WTC11 (cell line): ENCODE results near the gene POMT2. TPM values are rescaled to one million over a fixed set of nuclear protein-coding genes. Genes with fewer than 3 reads are reported as not detected.

Experiments used
- ATAC-seq: fragments of 200-7000 bp; cut with Tn5 transposase; 2 replicates; pipeline ENCODE4 v1.10.0; 2021; ENCODE audit warnings: mild to moderate bottlenecking, moderate library complexity
- CTCF ChIA-PET: fragments of 300-600 bp; sonication (Branson Sonifier 250); formaldehyde crosslinking; loops from one replicate; lab custom pipeline; 2021; ENCODE audit warnings: antibody characterized with exemption; lab: Charles Lee
- POLR2A ChIA-PET: fragments of 350-600 bp; sonication (Branson Sonifier 250); formaldehyde crosslinking; loops from one replicate; lab custom pipeline; 2021; ENCODE audit warnings: antibody characterized with exemption; lab: Charles Lee
- DNase-seq: peaks from one replicate; pipeline ENCODE4 v3.0.0; 2021; ENCODE audit warnings: low spot score
- H3K27ac Mint-ChIP-seq: 2 replicates; pipeline ENCODE4 v1.8.0; 2021; ENCODE audit warnings: mixed read lengths
- H3K27me3 Mint-ChIP-seq: 2 replicates; pipeline ENCODE4 v1.8.0; 2021; ENCODE audit warnings: low read depth, mild to moderate bottlenecking, moderate library complexity, mixed read lengths
- H3K36me3 Mint-ChIP-seq: 2 replicates; pipeline ENCODE4 v1.8.0; 2021; ENCODE audit warnings: mixed read lengths
- H3K4me1 Mint-ChIP-seq: 2 replicates; pipeline ENCODE4 v1.8.0; 2022; ENCODE audit warnings: mixed read lengths
- H3K4me3 Mint-ChIP-seq: 2 replicates; pipeline ENCODE4 v1.8.0; 2021; ENCODE audit warnings: mild to moderate bottlenecking, moderate library complexity, mixed read lengths
- H3K9me3 Mint-ChIP-seq: 2 replicates; pipeline ENCODE4 v1.8.0; 2021; ENCODE audit warnings: mixed read lengths
- CREB1 ChIP-seq: sonication (generic); formaldehyde crosslinking; IDR thresholded peaks from 2 replicates; pipeline ENCODE4 v1.8.0; 2023; ENCODE audit warnings: mild to moderate bottlenecking, missing genetic modification reagents
- ESRRA ChIP-seq: sonication (generic); formaldehyde crosslinking; IDR thresholded peaks from 2 replicates; pipeline ENCODE4 v1.8.1; 2022; ENCODE audit warnings: mild to moderate bottlenecking, missing genetic modification reagents, borderline replicate concordance
- ETV6 ChIP-seq: sonication (generic); formaldehyde crosslinking; IDR thresholded peaks from 2 replicates; pipeline ENCODE4 v1.8.1; 2022; ENCODE audit warnings: mild to moderate bottlenecking, missing genetic modification reagents
- GTF2I ChIP-seq: fragments of 250-450 bp; sonication (Bioruptor Pico); conservative IDR thresholded peaks from 2 replicates; pipeline ENCODE4 v1.4.0; 2021; ENCODE audit warnings: mild to moderate bottlenecking
- HMGA2 ChIP-seq: fragments of 250-450 bp; sonication (Bioruptor Pico); IDR thresholded peaks from 2 replicates; pipeline ENCODE4 v1.4.0; 2021; ENCODE audit warnings: mild to moderate bottlenecking, moderate library complexity
- NFYB ChIP-seq: sonication (generic); formaldehyde crosslinking; conservative IDR thresholded peaks from 2 replicates; pipeline ENCODE4 v1.8.0; 2022; ENCODE audit warnings: low read depth, missing genetic modification reagents
- NR3C1 ChIP-seq: sonication (generic); formaldehyde crosslinking; conservative IDR thresholded peaks from 2 replicates; pipeline ENCODE4 v1.8.1; 2023; ENCODE audit warnings: low read depth, mild to moderate bottlenecking, missing genetic modification reagents
- PRRX2 ChIP-seq: fragments of 250-450 bp; sonication (Bioruptor Pico); IDR thresholded peaks from 2 replicates; pipeline ENCODE4 v1.8.0; 2021; ENCODE audit warnings: mild to moderate bottlenecking
- ZNF219 ChIP-seq: sonication (generic); formaldehyde crosslinking; IDR thresholded peaks from 2 replicates; pipeline ENCODE4 v1.8.0; 2023; ENCODE audit warnings: missing genetic modification reagents, mild to moderate bottlenecking, borderline replicate concordance
- ZNF423 ChIP-seq: fragments of 250-450 bp; sonication (Bioruptor Pico); IDR thresholded peaks from 2 replicates; pipeline ENCODE4 v2.1.2; 2022; ENCODE audit warnings: mild to moderate bottlenecking, moderate library complexity
- total RNA-seq: library from RNA; stranded (reverse); gene quantifications from 3 replicates; pipeline ENCODE4 v1.2.3, GENCODE V29; 2021
- TF ChIP-seq, protein P1 (sequence below): sonication (generic); formaldehyde crosslinking; IDR thresholded peaks from 2 replicates; pipeline ENCODE4 v1.8.1; 2022; ENCODE audit warnings: mild to moderate bottlenecking, missing genetic modification reagents, moderate library complexity, borderline replicate concordance
- TF ChIP-seq, protein P2 (sequence below): sonication (generic); formaldehyde crosslinking; conservative IDR thresholded peaks from 2 replicates; pipeline ENCODE4 v1.8.1; 2022; ENCODE audit warnings: mild to moderate bottlenecking, missing genetic modification reagents
- TF ChIP-seq, protein P3 (sequence below): fragments of 250-450 bp; sonication (Bioruptor Pico); conservative IDR thresholded peaks from 2 replicates; pipeline ENCODE4 v1.9.0; 2021; ENCODE audit warnings: mild to moderate bottlenecking
- TF ChIP-seq, protein P4 (sequence below): sonication (generic); formaldehyde crosslinking; IDR thresholded peaks from 2 replicates; pipeline ENCODE4 v1.8.1; 2022; ENCODE audit warnings: low read depth, missing genetic modification reagents, borderline replicate concordance
- TF ChIP-seq, protein P5 (sequence below): fragments of 200-600 bp; IDR thresholded peaks from 2 replicates; pipeline ENCODE4 v1.8.0; 2022; ENCODE audit warnings: antibody characterized with exemption
- TF ChIP-seq, protein P6 (sequence below): sonication (generic); formaldehyde crosslinking; IDR thresholded peaks from 2 replicates; pipeline ENCODE4 v1.8.1; 2023; ENCODE audit warnings: mild to moderate bottlenecking, moderate library complexity, missing genetic modification reagents

POMT2 gene
- total RNA-seq, 1 experiment from 2014 or later = 38.7 TPM

DNA sequence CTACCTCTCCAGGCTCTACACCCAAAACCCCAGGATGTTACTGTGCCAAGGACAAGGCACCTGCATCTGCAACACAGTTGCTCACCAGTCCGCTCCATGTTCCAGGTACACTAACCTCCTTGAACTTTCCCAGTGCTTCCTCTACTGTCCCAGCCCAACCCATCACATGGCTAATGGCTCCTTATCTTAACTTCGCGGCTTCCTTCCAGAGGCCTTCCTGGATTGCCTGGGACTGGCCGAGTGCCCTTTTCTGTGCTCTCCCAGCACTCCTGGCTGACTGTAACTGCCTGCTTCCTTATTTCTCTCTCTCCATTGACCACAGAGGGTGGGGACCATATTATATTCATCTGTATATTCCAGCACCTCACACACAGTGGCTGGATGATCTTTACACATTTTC is 20.9 kb downstream of the POMT2 start (continued):
- TF ChIP-seq GTF2I (no peak), PRRX2 (CRISPR knock-in tag) (no peak), ETV6 (CRISPR knock-in tag) (no peak), NR3C1 (CRISPR knock-in tag) (no peak)
- TF ChIP-seq, protein P1, sequence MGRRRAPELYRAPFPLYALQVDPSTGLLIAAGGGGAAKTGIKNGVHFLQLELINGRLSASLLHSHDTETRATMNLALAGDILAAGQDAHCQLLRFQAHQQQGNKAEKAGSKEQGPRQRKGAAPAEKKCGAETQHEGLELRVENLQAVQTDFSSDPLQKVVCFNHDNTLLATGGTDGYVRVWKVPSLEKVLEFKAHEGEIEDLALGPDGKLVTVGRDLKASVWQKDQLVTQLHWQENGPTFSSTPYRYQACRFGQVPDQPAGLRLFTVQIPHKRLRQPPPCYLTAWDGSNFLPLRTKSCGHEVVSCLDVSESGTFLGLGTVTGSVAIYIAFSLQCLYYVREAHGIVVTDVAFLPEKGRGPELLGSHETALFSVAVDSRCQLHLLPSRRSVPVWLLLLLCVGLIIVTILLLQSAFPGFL (CRISPR knock-in tag) = no peak
- TF ChIP-seq, protein P2, sequence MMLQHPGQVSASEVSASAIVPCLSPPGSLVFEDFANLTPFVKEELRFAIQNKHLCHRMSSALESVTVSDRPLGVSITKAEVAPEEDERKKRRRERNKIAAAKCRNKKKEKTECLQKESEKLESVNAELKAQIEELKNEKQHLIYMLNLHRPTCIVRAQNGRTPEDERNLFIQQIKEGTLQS = no peak

DNA sequence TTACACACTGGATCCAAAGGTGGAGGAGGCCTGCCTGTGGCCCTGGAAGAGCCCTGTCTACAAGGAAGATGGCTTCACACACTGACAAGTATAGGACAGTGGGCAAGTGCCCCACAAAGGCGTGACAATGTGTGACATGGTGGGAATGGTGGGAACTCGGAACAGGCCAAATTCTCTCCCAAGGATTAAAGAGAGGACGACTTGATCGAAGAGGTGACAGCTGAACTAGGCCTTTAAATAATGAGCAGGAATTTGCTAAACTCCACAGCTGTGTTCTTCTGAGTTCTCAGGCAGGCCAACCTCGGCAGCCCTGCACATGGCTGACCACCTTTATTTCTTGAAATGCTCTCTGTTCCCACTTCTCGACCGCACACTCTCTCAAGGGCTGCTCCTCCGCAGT is 23.8 kb downstream of the POMT2 start:
- POLR2A ChIA-PET = no interaction called here
- no peak overlapping the region; the same call in 1 of the 2 replicates for H3K27ac Mint-ChIP-seq
- no peaks in the 10 kb centered on the region for H3K9me3 Mint-ChIP-seq
- DNase-seq (no peak), ATAC-seq (no peak)
- H3K4me1 Mint-ChIP-seq = peaks cover 11% of the 10 kb centered on the region
- H3K36me3 Mint-ChIP-seq = peaks cover 6% of the 10 kb centered on the region
- no peaks in the 10 kb centered on the region for H3K27me3 Mint-ChIP-seq
- CTCF ChIA-PET = interaction anchor here (3.1 kb wide), 1 partner anchor 19 kb away, joined by 16 read pairs; no protein-coding TSS in a partner anchor
- H3K4me3 Mint-ChIP-seq = no peak overlapping the region
- TF ChIP-seq, protein P3, sequence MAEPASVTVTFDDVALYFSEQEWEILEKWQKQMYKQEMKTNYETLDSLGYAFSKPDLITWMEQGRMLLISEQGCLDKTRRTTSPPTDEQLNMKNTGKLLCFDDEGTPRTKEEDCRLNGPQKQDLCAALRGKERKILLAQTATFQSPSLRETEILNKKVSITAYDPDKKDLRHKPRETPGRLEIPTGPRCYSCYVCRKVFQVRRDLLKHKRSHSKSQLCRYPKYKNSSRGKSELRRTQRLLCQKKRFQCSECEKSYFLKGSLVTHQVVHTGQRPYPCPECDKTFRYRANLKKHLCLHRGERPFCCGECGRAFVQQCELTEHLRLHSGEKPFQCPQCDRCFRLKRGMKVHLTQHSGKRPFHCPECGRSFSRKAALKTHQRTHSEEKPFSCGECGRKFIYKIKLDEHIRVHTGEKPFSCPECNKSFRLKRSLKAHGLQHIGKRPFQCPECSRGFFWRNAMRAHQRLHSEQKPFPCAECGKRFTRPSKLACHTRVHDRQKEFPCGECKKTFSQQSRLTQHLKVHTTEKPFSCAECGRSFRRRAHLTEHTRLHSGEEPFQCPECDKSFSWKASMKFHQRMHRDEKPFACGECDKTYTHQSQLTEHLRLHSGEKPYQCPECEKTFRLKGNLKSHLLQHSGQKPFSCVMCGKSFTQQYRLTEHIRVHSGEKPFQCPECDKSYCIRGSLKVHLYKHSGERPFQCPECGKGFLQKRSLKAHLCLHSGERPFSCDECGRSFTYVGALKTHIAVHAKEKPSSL (CRISPR knock-in tag) = no peak
- TF ChIP-seq CREB1 (CRISPR knock-in tag) (no peak), HMGA2 (CRISPR knock-in tag) (no peak), ZNF219 (CRISPR knock-in tag) (no peak), ZNF423 (CRISPR knock-in tag) (no peak), NFYB (CRISPR knock-in tag) (no peak), ESRRA (CRISPR knock-in tag) (no peak)
- TF ChIP-seq, protein P1 (CRISPR knock-in tag) = no peak
- TF ChIP-seq, protein P4, sequence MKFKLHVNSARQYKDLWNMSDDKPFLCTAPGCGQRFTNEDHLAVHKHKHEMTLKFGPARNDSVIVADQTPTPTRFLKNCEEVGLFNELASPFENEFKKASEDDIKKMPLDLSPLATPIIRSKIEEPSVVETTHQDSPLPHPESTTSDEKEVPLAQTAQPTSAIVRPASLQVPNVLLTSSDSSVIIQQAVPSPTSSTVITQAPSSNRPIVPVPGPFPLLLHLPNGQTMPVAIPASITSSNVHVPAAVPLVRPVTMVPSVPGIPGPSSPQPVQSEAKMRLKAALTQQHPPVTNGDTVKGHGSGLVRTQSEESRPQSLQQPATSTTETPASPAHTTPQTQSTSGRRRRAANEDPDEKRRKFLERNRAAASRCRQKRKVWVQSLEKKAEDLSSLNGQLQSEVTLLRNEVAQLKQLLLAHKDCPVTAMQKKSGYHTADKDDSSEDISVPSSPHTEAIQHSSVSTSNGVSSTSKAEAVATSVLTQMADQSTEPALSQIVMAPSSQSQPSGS = no peak
- TF ChIP-seq, protein P5, sequence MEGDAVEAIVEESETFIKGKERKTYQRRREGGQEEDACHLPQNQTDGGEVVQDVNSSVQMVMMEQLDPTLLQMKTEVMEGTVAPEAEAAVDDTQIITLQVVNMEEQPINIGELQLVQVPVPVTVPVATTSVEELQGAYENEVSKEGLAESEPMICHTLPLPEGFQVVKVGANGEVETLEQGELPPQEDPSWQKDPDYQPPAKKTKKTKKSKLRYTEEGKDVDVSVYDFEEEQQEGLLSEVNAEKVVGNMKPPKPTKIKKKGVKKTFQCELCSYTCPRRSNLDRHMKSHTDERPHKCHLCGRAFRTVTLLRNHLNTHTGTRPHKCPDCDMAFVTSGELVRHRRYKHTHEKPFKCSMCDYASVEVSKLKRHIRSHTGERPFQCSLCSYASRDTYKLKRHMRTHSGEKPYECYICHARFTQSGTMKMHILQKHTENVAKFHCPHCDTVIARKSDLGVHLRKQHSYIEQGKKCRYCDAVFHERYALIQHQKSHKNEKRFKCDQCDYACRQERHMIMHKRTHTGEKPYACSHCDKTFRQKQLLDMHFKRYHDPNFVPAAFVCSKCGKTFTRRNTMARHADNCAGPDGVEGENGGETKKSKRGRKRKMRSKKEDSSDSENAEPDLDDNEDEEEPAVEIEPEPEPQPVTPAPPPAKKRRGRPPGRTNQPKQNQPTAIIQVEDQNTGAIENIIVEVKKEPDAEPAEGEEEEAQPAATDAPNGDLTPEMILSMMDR = no peak
- TF ChIP-seq, protein P6, sequence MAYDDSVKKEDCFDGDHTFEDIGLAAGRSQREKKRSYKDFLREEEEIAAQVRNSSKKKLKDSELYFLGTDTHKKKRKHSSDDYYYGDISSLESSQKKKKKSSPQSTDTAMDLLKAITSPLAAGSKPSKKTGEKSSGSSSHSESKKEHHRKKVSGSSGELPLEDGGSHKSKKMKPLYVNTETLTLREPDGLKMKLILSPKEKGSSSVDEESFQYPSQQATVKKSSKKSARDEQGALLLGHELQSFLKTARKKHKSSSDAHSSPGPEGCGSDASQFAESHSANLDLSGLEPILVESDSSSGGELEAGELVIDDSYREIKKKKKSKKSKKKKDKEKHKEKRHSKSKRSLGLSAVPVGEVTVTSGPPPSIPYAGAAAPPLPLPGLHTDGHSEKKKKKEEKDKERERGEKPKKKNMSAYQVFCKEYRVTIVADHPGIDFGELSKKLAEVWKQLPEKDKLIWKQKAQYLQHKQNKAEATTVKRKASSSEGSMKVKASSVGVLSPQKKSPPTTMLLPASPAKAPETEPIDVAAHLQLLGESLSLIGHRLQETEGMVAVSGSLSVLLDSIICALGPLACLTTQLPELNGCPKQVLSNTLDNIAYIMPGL (CRISPR knock-in tag) = no peak
- TF ChIP-seq, protein P2 = no peak
